Measurements from ENCODE around the gene ABHD17A.

Gene ABHD17A

DNA sequence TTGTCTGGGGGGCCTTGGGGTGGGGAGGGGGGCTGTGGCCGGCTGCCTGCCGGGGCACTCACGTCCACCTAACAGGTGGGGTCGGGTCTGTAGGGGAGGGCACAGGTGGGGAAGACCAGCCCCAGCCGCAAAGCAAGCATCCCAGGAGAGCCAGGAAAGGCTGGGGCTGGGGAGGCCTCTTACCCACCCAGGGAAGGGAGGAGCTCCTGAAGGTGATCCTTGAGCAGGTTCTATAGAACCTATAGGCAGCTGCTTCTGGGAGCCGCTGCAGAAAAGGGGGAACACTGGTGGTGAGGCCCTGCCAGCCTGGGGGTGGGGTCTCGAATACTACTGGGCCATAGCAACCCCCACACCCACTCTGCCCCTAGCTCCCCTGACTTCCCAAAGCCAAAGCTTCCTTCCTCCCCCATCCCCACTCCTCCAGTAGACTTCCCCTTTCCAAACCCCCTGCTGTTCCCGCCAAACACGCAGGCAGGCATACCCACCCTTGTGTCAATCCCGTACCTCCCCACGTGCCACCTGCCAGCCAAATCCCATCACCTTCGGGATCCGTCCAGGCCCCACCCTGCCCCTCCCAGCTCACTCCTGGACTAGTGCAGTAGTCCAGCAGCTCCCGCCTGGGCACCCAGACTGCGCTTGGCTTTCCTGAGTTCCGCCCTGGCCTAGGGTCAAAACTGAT lies 27.5 kb downstream of the ABHD17A start:
- Histone ChIP-seq H3K36me3 (ENCODE audit: control insufficient read depth, insufficient read depth, low read length) (no peaks in the 10 kb centered on the region), H3K9ac (ENCODE audit: low read length) (no peak overlapping the region), H3K27me3 (ENCODE audit: control insufficient read depth, insufficient read depth, low read length) (no peaks in the 10 kb centered on the region), H3K27ac (ENCODE audit: low read depth, low read length) (peak overlapping the region; percentile 73), H3K4me3 (ENCODE audit: low read length) (no peak overlapping the region), H3K4me1 (ENCODE audit: control insufficient read depth, insufficient read depth, low read length) (peaks cover 18% of the 10 kb centered on the region)

DNA sequence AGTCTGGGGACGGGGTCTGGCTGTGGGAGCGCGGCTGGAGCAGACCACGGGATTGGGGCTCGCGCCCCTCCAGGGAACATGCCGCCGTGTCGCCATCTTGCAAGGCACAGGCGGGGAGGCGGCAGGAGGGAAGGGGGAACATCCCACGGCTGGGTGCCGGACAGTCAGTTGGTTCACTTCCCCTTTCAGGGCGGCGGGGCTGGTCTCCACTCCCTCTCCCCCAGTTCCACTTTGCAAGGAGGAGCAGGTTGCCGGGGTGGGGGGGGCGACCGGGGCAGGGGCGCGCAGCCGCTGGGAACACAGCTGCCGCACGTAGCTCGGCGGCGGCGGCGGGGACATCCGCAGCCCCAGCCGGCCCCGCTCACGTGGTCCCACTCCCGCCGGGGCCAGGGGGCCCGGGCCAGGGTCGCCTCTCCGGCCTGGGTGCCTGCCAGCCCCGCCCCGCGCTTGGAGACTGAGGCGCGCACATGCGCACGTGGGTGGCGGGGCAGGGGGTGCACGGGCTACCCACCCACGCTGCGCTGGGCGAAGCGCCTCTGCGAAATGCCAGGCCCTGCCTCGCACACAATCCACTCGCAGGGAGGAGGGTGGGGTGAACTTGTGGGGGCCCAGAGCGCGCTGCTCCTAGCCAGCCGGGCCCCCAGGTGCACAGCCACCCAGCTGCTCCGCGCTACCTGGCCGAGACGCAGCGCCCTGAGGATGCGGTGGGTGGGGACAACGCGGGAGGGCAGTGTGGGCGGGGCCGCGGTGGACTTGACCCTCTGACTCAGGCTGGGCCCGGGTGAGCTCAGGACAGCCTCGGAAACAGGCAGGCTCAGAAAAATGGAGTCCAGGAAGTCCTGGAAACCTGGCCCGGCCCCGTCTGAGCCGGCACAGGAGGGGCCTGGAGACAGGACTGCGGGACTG lies 28.3 kb downstream of the ABHD17A start:
- Histone ChIP-seq H3K9ac (ENCODE audit: low read length) (peak overlapping the region; percentile 80), H3K4me1 (ENCODE audit: control insufficient read depth, insufficient read depth, low read length) (peaks cover 18% of the 10 kb centered on the region), H3K27me3 (ENCODE audit: control insufficient read depth, insufficient read depth, low read length) (no peaks in the 10 kb centered on the region), H3K36me3 (ENCODE audit: control insufficient read depth, insufficient read depth, low read length) (no peaks in the 10 kb centered on the region), H3K27ac (ENCODE audit: low read depth, low read length) (peak overlapping the region; percentile 73), H3K4me3 (ENCODE audit: low read length) (peak overlapping the region; percentile 69)

GRCh38 chr19:1856345-1856697 lies 29.0 kb downstream of the ABHD17A start:
- peak overlapping the region; percentile 80 for H3K9ac ChIP-seq (ENCODE audit: low read length)
- peak overlapping the region; percentile 73 for H3K27ac ChIP-seq (ENCODE audit: low read depth, low read length)
- H3K36me3 ChIP-seq (ENCODE audit: control insufficient read depth, insufficient read depth, low read length) = no peaks in the 10 kb centered on the region
- H3K4me3 ChIP-seq (ENCODE audit: low read length) = peak overlapping the region; percentile 69
- H3K27me3 ChIP-seq (ENCODE audit: control insufficient read depth, insufficient read depth, low read length) = no peaks in the 10 kb centered on the region
- peaks cover 18% of the 10 kb centered on the region for H3K4me1 ChIP-seq (ENCODE audit: control insufficient read depth, insufficient read depth, low read length)

- Histone ChIP-seq H3K9ac (ENCODE audit: low read length) (peak overlapping the region; percentile 80), H3K4me3 (ENCODE audit: low read length) (peak overlapping the region; percentile 69), H3K4me1 (ENCODE audit: control insufficient read depth, insufficient read depth, low read length) (peaks cover 18% of the 10 kb centered on the region), H3K27ac (ENCODE audit: low read depth, low read length) (peak overlapping the region; percentile 73), H3K36me3 (ENCODE audit: control insufficient read depth, insufficient read depth, low read length) (no peaks in the 10 kb centered on the region), H3K27me3 (ENCODE audit: control insufficient read depth, insufficient read depth, low read length) (no peaks in the 10 kb centered on the region)
Measured at GRCh38 chr19:1855828-1856255, 29.5 kb downstream of the ABHD17A start.

DNA sequence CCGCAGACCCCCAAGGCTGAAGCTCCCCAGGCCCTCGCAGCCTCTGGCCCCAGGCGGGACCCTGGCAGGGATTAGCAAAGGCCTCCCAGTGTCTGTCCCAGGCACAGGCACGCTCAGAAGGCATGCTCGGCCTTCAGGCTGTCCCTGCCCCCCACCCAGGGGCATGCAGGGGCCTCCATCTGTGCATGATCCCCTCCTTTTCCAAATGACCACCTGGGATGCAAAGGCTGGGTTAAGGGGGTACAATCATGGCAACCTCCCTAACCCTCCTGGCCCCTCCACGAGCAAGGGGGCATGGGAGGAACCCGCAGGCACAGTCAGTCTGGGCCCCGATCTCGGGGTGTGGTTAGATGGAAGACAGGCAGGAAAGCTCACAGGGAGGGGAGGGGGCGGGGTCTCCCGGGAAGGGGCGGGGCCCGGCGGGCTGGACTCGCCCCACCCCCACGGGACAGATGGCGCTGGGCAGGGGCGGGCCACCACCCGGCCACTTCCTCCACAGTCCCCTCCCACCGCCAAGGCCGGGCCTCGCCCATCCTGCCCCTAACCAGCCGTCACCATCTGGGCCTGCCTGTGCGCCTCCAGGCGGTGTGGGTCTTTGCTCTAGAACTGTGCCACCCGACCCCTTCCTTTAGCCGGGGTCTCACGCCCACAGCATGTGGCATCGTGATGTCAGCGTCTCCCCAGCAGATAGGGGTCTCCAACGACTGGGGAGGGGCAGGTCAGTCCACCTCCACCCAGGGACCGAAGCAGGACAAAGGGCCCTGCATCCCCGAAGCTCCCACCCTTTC lies 30.1 kb downstream of the ABHD17A start:
- H3K27ac ChIP-seq (ENCODE audit: low read depth, low read length) = peak overlapping the region; percentile 73
- H3K27me3 ChIP-seq (ENCODE audit: control insufficient read depth, insufficient read depth, low read length) = no peaks in the 10 kb centered on the region
- H3K9ac ChIP-seq (ENCODE audit: low read length) = peak overlapping the region; percentile 59
- peaks cover 14% of the 10 kb centered on the region for H3K4me1 ChIP-seq (ENCODE audit: control insufficient read depth, insufficient read depth, low read length)
- peak overlapping the region; percentile 69 for H3K4me3 ChIP-seq (ENCODE audit: low read length)
- H3K36me3 ChIP-seq (ENCODE audit: control insufficient read depth, insufficient read depth, low read length) = no peaks in the 10 kb centered on the region

DNA sequence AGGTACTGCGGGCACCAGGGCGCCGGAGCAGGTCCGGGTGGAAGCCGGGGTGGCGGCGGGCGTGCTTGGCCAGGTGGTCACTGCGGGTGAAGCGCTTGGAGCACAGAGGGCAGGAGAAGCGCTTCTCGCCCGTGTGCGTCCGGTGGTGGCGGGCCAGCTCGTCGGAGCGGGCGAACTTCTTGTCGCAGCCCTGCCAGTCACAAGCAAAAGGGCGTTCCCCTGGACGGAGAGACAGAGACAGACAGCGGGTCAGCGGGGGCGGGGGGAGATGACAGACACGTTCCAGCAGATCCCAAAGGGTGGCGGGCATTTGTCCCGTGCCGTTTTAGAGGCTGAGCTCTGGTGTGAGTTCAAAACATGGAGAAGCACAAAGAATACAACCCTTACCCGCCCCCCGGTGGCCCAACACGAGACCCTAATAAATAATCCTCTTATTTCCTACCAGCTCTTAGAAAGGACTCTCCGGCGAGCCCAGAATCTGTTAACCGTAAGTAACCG lies 30.7 kb downstream of the ABHD17A start:
- Histone ChIP-seq H3K9ac (ENCODE audit: low read length) (no peak overlapping the region), H3K27ac (ENCODE audit: low read depth, low read length) (peak overlapping the region; percentile 54), H3K4me1 (ENCODE audit: control insufficient read depth, insufficient read depth, low read length) (peaks cover 11% of the 10 kb centered on the region), H3K36me3 (ENCODE audit: control insufficient read depth, insufficient read depth, low read length) (no peaks in the 10 kb centered on the region), H3K27me3 (ENCODE audit: control insufficient read depth, insufficient read depth, low read length) (no peaks in the 10 kb centered on the region), H3K4me3 (ENCODE audit: low read length) (peak overlapping the region; percentile 45)

DNA sequence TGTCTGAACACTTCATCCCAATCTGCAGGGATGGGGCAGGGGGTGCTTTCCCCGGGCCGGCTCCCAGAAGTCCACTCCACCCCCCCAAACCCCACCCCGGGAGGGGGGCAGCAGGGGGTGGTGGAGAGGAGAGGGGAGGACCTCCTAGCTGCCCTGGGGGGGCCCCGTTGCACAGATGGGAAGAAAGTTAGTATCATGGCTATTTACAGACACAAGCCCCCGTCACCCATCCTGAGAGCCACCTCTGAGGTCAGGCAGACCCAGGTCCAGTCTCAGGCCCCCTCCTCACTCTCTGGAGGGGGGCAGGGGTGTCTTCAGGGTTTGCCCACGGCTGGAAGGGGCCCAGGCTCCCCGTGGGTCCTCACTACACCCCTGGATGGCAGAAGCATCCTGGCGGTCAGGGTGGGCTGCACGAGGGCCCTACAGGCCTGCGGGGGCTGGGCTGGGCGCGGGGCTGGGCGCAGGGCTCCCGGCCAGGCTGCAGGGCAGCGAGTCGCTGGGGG lies 31.2 kb downstream of the ABHD17A start:
- Histone ChIP-seq H3K9ac (ENCODE audit: low read length) (no peak overlapping the region), H3K36me3 (ENCODE audit: control insufficient read depth, insufficient read depth, low read length) (no peaks in the 10 kb centered on the region), H3K27me3 (ENCODE audit: control insufficient read depth, insufficient read depth, low read length) (no peaks in the 10 kb centered on the region), H3K27ac (ENCODE audit: low read depth, low read length) (no peak overlapping the region), H3K4me3 (ENCODE audit: low read length) (no peak overlapping the region), H3K4me1 (ENCODE audit: control insufficient read depth, insufficient read depth, low read length) (peaks cover 11% of the 10 kb centered on the region)

DNA sequence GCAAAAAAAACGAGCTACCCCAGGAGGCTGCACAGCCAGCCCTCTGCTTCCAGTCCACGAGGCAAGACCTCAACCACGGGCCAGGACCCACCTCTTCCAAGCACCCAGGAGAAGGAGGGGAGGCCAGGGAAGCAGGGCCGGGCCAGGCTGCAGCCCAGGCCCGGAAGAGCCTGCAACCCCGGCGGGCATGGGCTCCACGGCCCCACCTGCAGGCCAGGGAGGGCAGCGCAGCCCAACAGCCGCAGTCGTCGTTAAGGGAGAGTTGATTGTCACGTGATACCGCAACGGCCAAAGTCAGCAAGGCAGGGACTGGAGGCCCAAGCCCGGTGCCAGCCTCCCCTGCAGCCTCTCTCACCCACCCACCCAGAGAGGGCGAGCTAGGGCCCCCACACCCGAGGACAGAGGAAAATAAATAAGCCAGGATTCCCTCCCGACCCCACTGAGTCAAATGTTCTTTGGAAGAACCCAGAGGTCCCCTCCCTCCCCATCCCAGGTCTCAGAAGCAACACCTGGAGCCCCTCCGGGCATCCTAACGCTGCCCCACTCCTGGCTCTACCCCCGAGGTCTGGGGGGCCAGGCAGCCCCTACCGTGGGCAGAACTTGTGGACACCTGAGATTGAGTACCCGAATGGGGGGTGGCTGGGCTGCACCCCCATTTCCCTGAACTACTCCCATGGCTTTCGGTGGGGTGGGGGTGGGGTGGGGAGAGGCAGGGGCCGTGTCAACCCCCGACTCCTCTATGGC lies 31.8 kb downstream of the ABHD17A start:
- Histone ChIP-seq H3K4me1 (ENCODE audit: control insufficient read depth, insufficient read depth, low read length) (peaks cover 11% of the 10 kb centered on the region), H3K9ac (ENCODE audit: low read length) (no peak overlapping the region), H3K27ac (ENCODE audit: low read depth, low read length) (no peak overlapping the region)

GRCh38 chr19:1852581-1853128 lies 32.6 kb downstream of the ABHD17A start:
- Histone ChIP-seq H3K9ac (ENCODE audit: low read length) (no peak overlapping the region), H3K4me1 (ENCODE audit: control insufficient read depth, insufficient read depth, low read length) (peaks cover 11% of the 10 kb centered on the region), H3K36me3 (ENCODE audit: control insufficient read depth, insufficient read depth, low read length) (no peaks in the 10 kb centered on the region), H3K27ac (ENCODE audit: low read depth, low read length) (no peak overlapping the region), H3K27me3 (ENCODE audit: control insufficient read depth, insufficient read depth, low read length) (no peaks in the 10 kb centered on the region), H3K4me3 (ENCODE audit: low read length) (no peak overlapping the region)

More for the DNA sequence above, 31.8 kb downstream of the ABHD17A start:
- Histone ChIP-seq H3K27me3 (ENCODE audit: control insufficient read depth, insufficient read depth, low read length) (no peaks in the 10 kb centered on the region), H3K36me3 (ENCODE audit: control insufficient read depth, insufficient read depth, low read length) (no peaks in the 10 kb centered on the region), H3K4me3 (ENCODE audit: low read length) (no peak overlapping the region)

DNA sequence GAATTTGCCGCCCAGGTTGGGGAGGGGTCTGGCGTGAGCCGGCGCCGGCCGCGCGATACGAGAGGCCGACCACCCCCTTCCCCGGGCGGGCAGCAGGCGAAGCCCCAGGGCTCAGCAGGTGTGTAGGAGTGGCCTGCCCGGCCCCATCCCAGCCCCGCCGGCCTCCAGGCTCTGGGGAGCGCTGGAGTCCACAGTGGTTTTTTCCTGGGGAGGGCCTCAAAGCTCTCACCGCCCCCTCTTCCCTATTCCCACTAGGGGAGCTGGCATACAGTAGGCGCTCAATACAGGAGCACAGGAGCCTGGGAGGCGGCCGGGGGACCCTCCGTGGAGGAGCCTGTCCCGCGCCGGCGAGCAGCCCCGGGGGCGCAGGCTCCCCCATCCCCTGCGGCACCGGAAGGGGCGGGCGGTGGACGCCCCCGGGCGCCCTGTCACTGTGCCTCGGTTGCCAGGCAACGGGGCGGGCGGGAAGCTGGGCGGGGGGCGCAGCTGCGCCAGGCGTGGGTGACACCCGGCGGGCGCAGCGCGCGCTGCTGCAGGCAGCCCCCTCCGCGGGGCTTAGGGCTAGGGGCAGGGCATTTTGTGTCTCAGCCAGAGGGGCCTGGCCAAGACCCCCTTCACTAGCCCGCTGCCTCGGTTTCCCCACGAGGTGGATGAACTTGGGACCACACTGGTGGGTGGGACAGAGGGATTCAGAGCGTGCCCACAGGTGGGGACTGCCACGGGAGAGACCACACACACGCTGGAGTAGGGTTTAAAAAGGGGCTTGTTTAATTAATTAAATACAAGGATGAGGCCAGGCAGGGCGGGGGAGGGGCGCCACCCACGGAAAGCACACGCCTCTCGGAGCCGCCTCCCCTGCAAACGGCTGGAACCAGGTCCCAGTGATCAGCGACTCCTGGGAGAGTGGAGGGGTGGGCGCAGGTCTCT lies 33.4 kb downstream of the ABHD17A start:
- Histone ChIP-seq H3K4me1 (ENCODE audit: control insufficient read depth, insufficient read depth, low read length) (peaks cover 16% of the 10 kb centered on the region), H3K27me3 (ENCODE audit: control insufficient read depth, insufficient read depth, low read length) (no peaks in the 10 kb centered on the region), H3K9ac (ENCODE audit: low read length) (no peak overlapping the region), H3K27ac (ENCODE audit: low read depth, low read length) (no peak overlapping the region), H3K36me3 (ENCODE audit: control insufficient read depth, insufficient read depth, low read length) (no peaks in the 10 kb centered on the region), H3K4me3 (ENCODE audit: low read length) (no peak overlapping the region)

Data from rectal smooth muscle tissue (tissue), 1 donor.